ENCODE measurements around the gene SNAPC3.
"Not testable (repeated sequence)": the region's sequence is repeated elsewhere in the genome, so short reads cannot be mapped to it uniquely, and the experiment has no call there.

Gene SNAPC3

GRCh38 chr9:15422372-15423230, at the start of gene SNAPC3:
TSS of gene SNAPC3 (plus strand) at chr9:15422876. CDS start at chr9:15422880, 4 bp downstream.
- peak; percentile 98 for DNase-seq

- DNase-seq = no peak
These were observed 48.8 kb upstream of the SNAPC3 start for GRCh38 chr9:15373881-15374280.

GRCh38 chr9:15374310-15374709, 48.4 kb upstream of the SNAPC3 start:
- no peak for DNase-seq

GRCh38 chr9:15374825-15375224, 47.9 kb upstream of the SNAPC3 start:
- DNase-seq = no peak

GRCh38 chr9:15377625-15378540, 44.8 kb upstream of the SNAPC3 start:
- no peak for DNase-seq

- DNase-seq = not testable (repeated sequence)
These were observed 43.4 kb upstream of the SNAPC3 start for GRCh38 chr9:15379317-15379716.

- DNase-seq = not testable (repeated sequence)
These were observed 42.8 kb upstream of the SNAPC3 start for GRCh38 chr9:15379888-15380287.

- no peak for DNase-seq
These were observed 41.2 kb upstream of the SNAPC3 start for GRCh38 chr9:15381491-15381890.

- no peak for DNase-seq
These were observed 36.2 kb upstream of the SNAPC3 start for GRCh38 chr9:15386465-15386864.

GRCh38 chr9:15389173-15389572, 33.5 kb upstream of the SNAPC3 start:
- DNase-seq = no peak

GRCh38 chr9:15389631-15390030, 33.0 kb upstream of the SNAPC3 start:
- DNase-seq = no peak

GRCh38 chr9:15390201-15390600, 32.5 kb upstream of the SNAPC3 start:
- DNase-seq = no peak

GRCh38 chr9:15392363-15392762, 30.3 kb upstream of the SNAPC3 start:
- no peak for DNase-seq

GRCh38 chr9:15400281-15400941, 22.3 kb upstream of the SNAPC3 start:
- DNase-seq = no peak

GRCh38 chr9:15401266-15401665, 21.4 kb upstream of the SNAPC3 start:
- no peak for DNase-seq

GRCh38 chr9:15403155-15403554, 19.5 kb upstream of the SNAPC3 start:
- DNase-seq = no peak

- no peak for DNase-seq
These were observed 18.5 kb upstream of the SNAPC3 start for GRCh38 chr9:15404171-15404570.

- DNase-seq = peak; percentile 10
These were observed 5.8 kb upstream of the SNAPC3 start for GRCh38 chr9:15416880-15417279.

GRCh38 chr9:15417626-15418025, 5.0 kb upstream of the SNAPC3 start:
- no peak for DNase-seq

GRCh38 chr9:15420796-15421195, 1.9 kb upstream of the SNAPC3 start:
- DNase-seq = no peak

- DNase-seq = peak; percentile 7
These were observed 1.1 kb upstream of the SNAPC3 start for GRCh38 chr9:15421532-15421931.

- no peak for DNase-seq
These were observed 695 bp upstream of the SNAPC3 start for GRCh38 chr9:15421990-15422371.
